ENCODE results near the gene MICAL2. TPM values are rescaled to one million over a fixed set of nuclear protein-coding genes. Genes with fewer than 3 reads are reported as not detected.

Gene MICAL2
- total RNA-seq, 4 donors from 2014 or later: 195 to 499 (median 259) TPM

DNA sequence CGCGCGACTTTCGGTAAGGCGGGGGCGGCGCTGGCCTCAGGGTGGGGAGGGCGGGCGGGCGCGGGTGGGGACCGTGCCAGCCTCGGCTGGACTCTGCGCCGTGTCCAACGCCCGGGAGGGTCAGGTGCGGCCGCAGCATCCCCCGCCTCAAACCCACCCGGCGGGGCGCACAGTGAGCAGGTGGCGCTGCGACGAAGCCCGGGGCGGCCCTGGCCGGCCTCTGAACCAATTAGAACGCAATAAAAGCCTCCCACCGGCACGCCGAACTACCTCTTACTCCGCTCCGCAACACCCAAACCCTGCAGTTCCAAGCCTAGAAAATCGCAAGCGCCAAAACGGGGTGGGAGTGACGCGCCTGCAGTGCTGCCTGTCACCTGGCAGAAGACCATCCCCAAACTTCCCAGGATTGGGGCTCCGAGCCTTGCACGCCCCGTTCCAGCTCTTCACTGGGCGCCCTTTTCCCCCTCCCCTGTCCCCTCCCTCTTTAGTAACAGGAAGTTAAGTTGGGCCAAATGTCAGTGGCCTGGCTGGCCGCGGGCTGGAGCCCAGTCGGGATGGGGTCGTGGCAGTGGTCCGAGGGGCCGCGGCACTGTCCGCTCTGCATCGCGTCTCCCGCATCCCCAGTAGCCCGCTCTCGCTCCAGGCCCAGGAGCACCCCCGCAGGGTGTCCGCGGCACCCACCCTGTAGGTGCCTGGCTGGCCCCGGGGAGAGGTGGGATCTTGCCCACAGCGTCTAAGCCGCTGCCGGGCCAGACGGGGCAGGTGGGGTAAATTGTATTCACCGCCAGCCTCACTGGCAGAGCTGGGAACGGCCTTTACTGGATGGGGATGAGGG, 541 bp downstream of the MICAL2 start:
- WGBS: 2% methylated on average over 22 of the region's 67 CpGs
- no peaks in the 10 kb centered on the region for H3K9me3 ChIP-seq
- H3K27ac ChIP-seq (replicated peaks in 1 of 4): peak overlapping the region; percentile 92 to 98 (median 97)
- no peak for DNase-seq (ENCODE audit: extremely low spot score)
- no peaks in the 10 kb centered on the region for H3K36me3 ChIP-seq
- H3K4me3 ChIP-seq: peak overlapping the region; percentile 65 to 97 (median 88)
- peaks cover 27 to 59% (median 51%) of the 10 kb centered on the region in 4 donors for H3K4me1 ChIP-seq
- no peaks in the 10 kb centered on the region for H3K27me3 ChIP-seq
- TF ChIP-seq, protein P1, sequence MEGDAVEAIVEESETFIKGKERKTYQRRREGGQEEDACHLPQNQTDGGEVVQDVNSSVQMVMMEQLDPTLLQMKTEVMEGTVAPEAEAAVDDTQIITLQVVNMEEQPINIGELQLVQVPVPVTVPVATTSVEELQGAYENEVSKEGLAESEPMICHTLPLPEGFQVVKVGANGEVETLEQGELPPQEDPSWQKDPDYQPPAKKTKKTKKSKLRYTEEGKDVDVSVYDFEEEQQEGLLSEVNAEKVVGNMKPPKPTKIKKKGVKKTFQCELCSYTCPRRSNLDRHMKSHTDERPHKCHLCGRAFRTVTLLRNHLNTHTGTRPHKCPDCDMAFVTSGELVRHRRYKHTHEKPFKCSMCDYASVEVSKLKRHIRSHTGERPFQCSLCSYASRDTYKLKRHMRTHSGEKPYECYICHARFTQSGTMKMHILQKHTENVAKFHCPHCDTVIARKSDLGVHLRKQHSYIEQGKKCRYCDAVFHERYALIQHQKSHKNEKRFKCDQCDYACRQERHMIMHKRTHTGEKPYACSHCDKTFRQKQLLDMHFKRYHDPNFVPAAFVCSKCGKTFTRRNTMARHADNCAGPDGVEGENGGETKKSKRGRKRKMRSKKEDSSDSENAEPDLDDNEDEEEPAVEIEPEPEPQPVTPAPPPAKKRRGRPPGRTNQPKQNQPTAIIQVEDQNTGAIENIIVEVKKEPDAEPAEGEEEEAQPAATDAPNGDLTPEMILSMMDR (IDR thresholded peaks at IDR 0.05): no peak
- TF ChIP-seq POLR2AphosphoS5 (IDR thresholded peaks at IDR 0.05): peak; percentile 34 to 68
- intact Hi-C loops (cut with DNase I): loop anchor here (5.0 kb wide), 1 partner anchor 126 kb away; no protein-coding TSS in a partner anchor

DNA sequence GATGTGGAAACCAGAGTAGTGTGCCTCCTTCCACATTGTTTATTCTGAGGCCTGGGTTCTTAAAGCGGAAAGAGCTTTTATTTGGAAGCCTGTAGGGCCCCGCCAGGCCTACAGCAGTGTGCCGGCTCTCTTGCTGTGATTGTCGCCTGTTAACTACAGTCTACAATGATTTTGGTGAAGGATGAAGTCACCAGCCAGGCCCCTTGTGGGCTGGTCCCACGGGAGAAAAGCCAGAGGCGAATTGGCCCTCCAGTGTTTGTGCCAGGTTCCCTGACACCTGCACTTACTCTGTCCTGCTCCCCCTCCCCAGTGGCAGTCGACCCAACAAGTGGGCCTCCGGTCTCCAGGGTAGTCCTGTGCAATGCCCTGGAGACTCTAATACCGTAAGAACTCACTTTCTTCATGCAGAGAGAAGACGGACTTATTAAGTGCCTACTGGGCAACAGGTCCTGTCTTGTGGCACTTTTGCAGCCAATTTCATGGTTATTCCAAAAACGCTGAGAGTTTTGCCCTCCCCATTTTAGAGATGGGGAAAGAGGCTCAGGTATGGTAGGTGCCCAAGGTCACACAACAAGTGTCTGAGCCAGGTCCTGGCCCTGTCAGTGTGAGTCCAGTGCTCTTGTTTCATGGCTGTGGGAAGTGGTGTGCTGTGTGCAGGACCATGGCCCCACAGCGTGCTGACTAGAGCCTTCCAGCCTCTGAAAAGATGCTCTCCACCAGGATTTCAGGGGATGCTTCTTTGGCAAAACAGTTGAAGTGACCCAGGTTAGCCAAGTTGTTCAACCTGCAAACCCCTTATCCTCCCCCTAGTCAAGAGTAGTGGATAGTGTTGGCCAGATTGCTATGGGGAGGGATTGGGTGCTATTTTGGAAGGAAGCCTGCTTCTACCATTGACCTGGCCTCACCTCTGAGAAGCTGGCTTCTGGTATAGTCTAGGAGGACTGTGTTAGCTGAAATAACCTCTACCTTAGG, 1.4 kb downstream of the MICAL2 start:
- peaks cover 32 to 68% (median 57%) of the 10 kb centered on the region in 4 donors for H3K4me1 ChIP-seq
- peak overlapping the region; percentile 92 to 98 (median 97) for H3K27ac ChIP-seq (replicated peaks in 1 of 4)
- intact Hi-C loops (cut with DNase I): loop anchor here (5.0 kb wide), 1 partner anchor 125 kb away; no protein-coding TSS in a partner anchor
- no peaks in the 10 kb centered on the region for H3K27me3 ChIP-seq
- no peaks in the 10 kb centered on the region for H3K36me3 ChIP-seq
- H3K4me3 ChIP-seq: peak overlapping the region; percentile 65 to 97 (median 88)
- DNase-seq (ENCODE audit: extremely low spot score): no peak
- peak; percentile 3 to 7 for TF ChIP-seq POLR2AphosphoS5 (IDR thresholded peaks at IDR 0.05)
- TF ChIP-seq POLR2A (IDR thresholded peaks at IDR 0.05; ENCODE audit: low read depth): no peak
- TF ChIP-seq EP300 (IDR thresholded peaks at IDR 0.05): no peak
- TF ChIP-seq, protein P1 (IDR thresholded peaks at IDR 0.05): no peak
- WGBS: 46% methylated on average over 8 of the region's 12 CpGs
- no peaks in the 10 kb centered on the region for H3K9me3 ChIP-seq

DNA sequence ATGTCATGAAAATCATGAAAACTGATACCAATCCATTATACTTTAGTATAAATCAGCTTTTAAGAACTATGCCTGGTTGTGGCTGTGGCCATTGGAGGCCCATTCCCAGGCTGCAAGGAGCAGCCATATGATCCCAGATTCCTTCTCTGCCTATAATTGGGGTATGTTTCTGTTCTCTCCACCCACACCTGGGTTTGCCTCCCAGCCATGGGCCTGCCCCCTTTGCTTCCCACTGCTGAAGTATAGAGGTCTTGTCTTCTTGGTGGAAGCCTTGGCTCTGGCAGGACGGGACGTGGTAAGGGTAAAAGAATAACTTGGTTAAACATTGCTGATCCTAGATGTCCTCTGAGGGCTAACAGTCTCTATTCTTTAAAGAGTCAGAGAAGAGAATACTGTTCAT, 2.4 kb downstream of the MICAL2 start:
- no peaks in the 10 kb centered on the region for H3K36me3 ChIP-seq
- H3K27me3 ChIP-seq: no peaks in the 10 kb centered on the region
- WGBS: 54% methylated on average over 2 of the region's 2 CpGs
- peaks cover 41 to 77% (median 66%) of the 10 kb centered on the region in 4 donors for H3K4me1 ChIP-seq
- H3K4me3 ChIP-seq: peak overlapping the region; percentile 16 to 97 (median 74)
- TF ChIP-seq EP300 (IDR thresholded peaks at IDR 0.05) (no peak), POLR2A (IDR thresholded peaks at IDR 0.05; ENCODE audit: low read depth) (no peak), POLR2AphosphoS5 (IDR thresholded peaks at IDR 0.05) (no peak)
- TF ChIP-seq, protein P1 (IDR thresholded peaks at IDR 0.05): no peak
- H3K9me3 ChIP-seq: no peaks in the 10 kb centered on the region
- no peak for DNase-seq (ENCODE audit: extremely low spot score)
- peak overlapping the region; percentile 92 to 98 (median 97) for H3K27ac ChIP-seq (replicated peaks in 1 of 4)
- intact Hi-C loops (cut with DNase I): loop anchor here (5.0 kb wide), 1 partner anchor 125 kb away; no protein-coding TSS in a partner anchor

DNA sequence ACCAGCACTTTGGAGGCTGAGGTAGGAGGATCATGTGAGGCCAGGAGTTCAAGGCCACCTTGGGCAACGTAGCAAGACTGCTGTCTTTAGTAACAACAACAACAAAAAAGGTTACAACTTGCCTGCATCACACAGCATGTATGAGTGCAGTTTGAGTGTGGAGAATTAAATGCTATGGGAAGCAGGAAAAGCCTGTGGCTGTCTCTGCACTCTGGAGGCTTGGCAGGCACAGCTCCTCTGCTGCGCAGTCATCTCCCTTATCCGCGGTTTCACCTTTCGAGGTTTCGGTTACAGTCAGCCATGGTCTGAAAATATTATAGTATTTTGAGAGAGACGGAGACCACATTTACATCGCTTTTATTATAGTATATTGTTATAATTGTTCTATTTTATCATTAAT, 2.9 kb downstream of the MICAL2 start:
- TF ChIP-seq POLR2AphosphoS5 (IDR thresholded peaks at IDR 0.05): peak; percentile 12 to 57
- no peak for TF ChIP-seq EP300 (IDR thresholded peaks at IDR 0.05)
- TF ChIP-seq POLR2A (IDR thresholded peaks at IDR 0.05; ENCODE audit: low read depth): no peak
- TF ChIP-seq, protein P1 (IDR thresholded peaks at IDR 0.05): no peak
- Histone ChIP-seq H3K36me3 (no peaks in the 10 kb centered on the region), H3K4me3 (peak overlapping the region; percentile 16 to 84 (median 44)), H3K4me1 (peaks cover 46 to 83% (median 72%) of the 10 kb centered on the region in 4 donors), H3K27ac (replicated peaks in 1 of 4) (peak overlapping the region; percentile 92 to 98 (median 97)), H3K9me3 (no peaks in the 10 kb centered on the region), H3K27me3 (no peaks in the 10 kb centered on the region)
- DNase-seq (ENCODE audit: extremely low spot score): no peak
- 70% methylated on average over 8 of the region's 8 CpGs for WGBS
- intact Hi-C loops (cut with DNase I): loop anchor here (5.0 kb wide), 1 partner anchor 124 kb away; no protein-coding TSS in a partner anchor

Measured in esophagus muscularis mucosa (tissue), 4 donors.